H9 (cell line): Measurements from ENCODE around the gene MARCHF9. TPM values are rescaled to one million over a fixed set of nuclear protein-coding genes. Genes with fewer than 3 reads are reported as not detected.

Source experiments
- DNase-seq: peaks from one replicate; pipeline ENCODE4 v3.0.0-alpha.2; 2017
- H2AFZ ChIP-seq: one replicate; pipeline ENCODE4 v1.6.1; 2013; ENCODE audit warnings: mild to moderate bottlenecking, low read length, control low read depth, moderate library complexity
- H2AK5ac ChIP-seq: 2 replicates; pipeline ENCODE4 v1.6.1; 2013; ENCODE audit warnings: low read length, control low read depth, mixed read lengths; ENCODE audit not compliant: insufficient read length
- H2BK120ac ChIP-seq: one replicate; pipeline ENCODE4 v1.6.1; 2013; ENCODE audit warnings: low read depth, mild to moderate bottlenecking, low read length, control low read depth, inconsistent platforms; ENCODE audit not compliant: poor library complexity, severe bottlenecking
- H2BK12ac ChIP-seq: 2 replicates; pipeline ENCODE4 v1.6.1; 2013; ENCODE audit warnings: low read length, control low read depth, mixed read lengths, low read depth; ENCODE audit not compliant: insufficient read length
- H2BK15ac ChIP-seq: 2 replicates; pipeline ENCODE4 v1.6.1; 2013; ENCODE audit warnings: low read depth, low read length, control low read depth
- H2BK20ac ChIP-seq: one replicate; pipeline ENCODE4 v1.6.1; 2013; ENCODE audit warnings: low read depth, mild to moderate bottlenecking, low read length, control low read depth, inconsistent platforms; ENCODE audit not compliant: poor library complexity, severe bottlenecking
- H2BK5ac ChIP-seq: 2 replicates; pipeline ENCODE4 v1.6.1; 2013; ENCODE audit warnings: low read length, control low read depth, mixed read lengths; ENCODE audit not compliant: insufficient read length
- H3K14ac ChIP-seq: 2 replicates; pipeline ENCODE4 v1.6.1; 2013; ENCODE audit warnings: low read length, control low read depth; ENCODE audit not compliant: insufficient read depth
- H3K18ac ChIP-seq: 2 replicates; pipeline ENCODE4 v1.6.1; 2013; ENCODE audit warnings: low read depth, mild to moderate bottlenecking, mixed read lengths, low read length, control low read depth; ENCODE audit not compliant: insufficient read length
- H3K23ac ChIP-seq: 2 replicates; pipeline ENCODE4 v1.6.1; 2013; ENCODE audit warnings: low read length, control low read depth, mixed read lengths, low read depth; ENCODE audit not compliant: insufficient read length
- H3K23me2 ChIP-seq: 2 replicates; pipeline ENCODE4 v1.6.1; 2013; ENCODE audit warnings: low read depth, mild to moderate bottlenecking, mixed read lengths, low read length, control low read depth; ENCODE audit not compliant: insufficient read length, poor library complexity, severe bottlenecking
- H3K27ac ChIP-seq: 2 replicates; pipeline ENCODE4 v1.5.1; 2013; ENCODE audit warnings: low read length, control low read depth, mixed read lengths, low read depth; ENCODE audit not compliant: insufficient read length
- H3K27me3 ChIP-seq: 2 replicates; pipeline ENCODE4 v1.6.1; 2013; ENCODE audit warnings: low read length, control low read depth, inconsistent platforms; ENCODE audit not compliant: insufficient read depth
- H3K4ac ChIP-seq: 2 replicates; pipeline ENCODE4 v1.6.1; 2013; ENCODE audit warnings: low read depth, mild to moderate bottlenecking, control low read depth, inconsistent platforms, low read length, moderate library complexity
- H3K4me1 ChIP-seq: 2 replicates; pipeline ENCODE4 v1.6.1; 2013; ENCODE audit warnings: low read length, control low read depth, inconsistent platforms; ENCODE audit not compliant: insufficient read depth
- H3K4me2 ChIP-seq: 2 replicates; pipeline ENCODE4 v1.6.1; 2013; ENCODE audit warnings: low read length, control low read depth, mixed read lengths; ENCODE audit not compliant: insufficient read length, insufficient read depth
- H3K56ac ChIP-seq: 2 replicates; pipeline ENCODE4 v1.6.1; 2013; ENCODE audit warnings: low read depth, mild to moderate bottlenecking, mixed read lengths, low read length, control low read depth; ENCODE audit not compliant: insufficient read length
- H3K79me1 ChIP-seq: 2 replicates; pipeline ENCODE4 v1.6.1; 2013; ENCODE audit warnings: low read depth, mild to moderate bottlenecking, moderate library complexity, low read length, control low read depth, inconsistent platforms; ENCODE audit not compliant: insufficient read depth, poor library complexity, severe bottlenecking
- H3K79me2 ChIP-seq: 2 replicates; pipeline ENCODE4 v1.6.1; 2013; ENCODE audit warnings: low read length, control low read depth, inconsistent platforms; ENCODE audit not compliant: insufficient read depth
- H3K9ac ChIP-seq: 2 replicates; pipeline ENCODE4 v1.6.1; 2013; ENCODE audit warnings: low read length, control low read depth, mixed read lengths; ENCODE audit not compliant: insufficient read length; ENCODE audit errors: extremely low read depth
- H3K9me3 ChIP-seq: one replicate; pipeline ENCODE4 v1.6.1; 2013; ENCODE audit warnings: low read depth, low read length, inconsistent platforms; ENCODE audit not compliant: control insufficient read depth
- H3T11ph ChIP-seq: one replicate; pipeline ENCODE4 v1.6.1; 2013; ENCODE audit warnings: mild to moderate bottlenecking, low read length, control low read depth, inconsistent platforms
- H4K20me1 ChIP-seq: one replicate; pipeline ENCODE4 v1.6.1; 2013; ENCODE audit not compliant: control insufficient read depth, insufficient read length, insufficient read depth
- H4K5ac ChIP-seq: 2 replicates; pipeline ENCODE4 v1.6.1; 2013; ENCODE audit warnings: low read depth, mild to moderate bottlenecking, mixed read lengths, low read length, control low read depth; ENCODE audit not compliant: insufficient read length
- H4K8ac ChIP-seq: replicated peaks from 2 replicates; pipeline ENCODE4 v1.6.1; 2013; ENCODE audit warnings: low read length, control low read depth, mixed read lengths, low read depth; ENCODE audit not compliant: insufficient read length
- H4K91ac ChIP-seq: 2 replicates; pipeline ENCODE4 v1.6.1; 2013; ENCODE audit warnings: low read depth, mild to moderate bottlenecking, moderate library complexity, mixed read lengths, low read length, control low read depth; ENCODE audit not compliant: insufficient read length
- H3K27ac Mint-ChIP-seq, 3 experiments: 2 replicates in 2 of 3; 3 replicates in 1 of 3; pipeline ENCODE4 v1.8.0; 2020 to 2021; ENCODE audit warnings: mixed read lengths in 3 of 3, mild to moderate bottlenecking in 1 of 3, moderate library complexity in 1 of 3
- H3K27me3 Mint-ChIP-seq: 2 replicates; pipeline ENCODE4 v1.8.0; 2021; ENCODE audit warnings: low read depth, mild to moderate bottlenecking, moderate library complexity, mixed read lengths
- H3K36me3 Mint-ChIP-seq, 3 experiments: 2 replicates in 2 of 3; 3 replicates in 1 of 3; pipeline ENCODE4 v1.8.0; 2020 to 2021; ENCODE audit warnings: low read depth in 3 of 3, mixed read lengths in 3 of 3; ENCODE audit not compliant: insufficient read depth in 1 of 3
- H3K4me1 Mint-ChIP-seq, 2 experiments: 2 replicates each; pipeline ENCODE4 v1.8.0; 2020; ENCODE audit warnings: mixed read lengths in 2 of 2
- H3K4me3 Mint-ChIP-seq, 2 experiments: 2 replicates in 1 of 2; 3 replicates in 1 of 2; pipeline ENCODE4 v1.8.0; 2020 to 2021; ENCODE audit warnings: mild to moderate bottlenecking in 2 of 2, mixed read lengths in 2 of 2, moderate library complexity in 1 of 2
- H3K9me3 Mint-ChIP-seq, 2 experiments: 2 replicates in 1 of 2; 3 replicates in 1 of 2; pipeline ENCODE4 v1.8.0; 2020; ENCODE audit warnings: mild to moderate bottlenecking in 2 of 2, mixed read lengths in 2 of 2, moderate library complexity in 1 of 2
- CTCF ChIP-seq: fragments of 200-600 bp; sonication (generic); conservative IDR thresholded peaks from 3 replicates; pipeline ENCODE4 v1.8.0; 2021; ENCODE audit warnings: antibody characterized with exemption, mild to moderate bottlenecking
- WGBS: extraction: QIAGEN DNeasy Blood & Tissue Kit; methylation state at CpG from one replicate; pipeline ENCODE4 v1.1.7; 2013; ENCODE audit warnings: missing lambda C conversion rate, low lambda C conversion rate, mixed read lengths; ENCODE audit not compliant: insufficient read length; ENCODE audit errors: extremely low coverage; 5-methylcytosine and 5-hydroxymethylcytosine counted together
- microRNA-seq: library from miRNA; unstranded; fragments of <30 nt; microRNA quantifications from one replicate; pipeline ENCODE4, GENCODE V29; 2020; ENCODE audit warnings: borderline microRNAs expressed
- total RNA-seq: library from RNA; stranded (reverse); gene quantifications from 2 replicates; pipeline ENCODE4 v1.2.1, GENCODE V29; 2021

MARCHF9 gene
- total RNA-seq, 1 experiment from 2014 or later, result 20.5 TPM

- no peak overlapping the region for H2BK120ac ChIP-seq
- no peak overlapping the region for H2AK5ac ChIP-seq
- H4K8ac ChIP-seq, result no peak overlapping the region
- no peak overlapping the region for H3K27ac ChIP-seq
- peaks cover 0 to 11% (median 3%) of the 10 kb centered on the region in 3 experiments; a peak in 4 of 7 replicates for H3K36me3 Mint-ChIP-seq
- no peak overlapping the region for H3K4ac ChIP-seq
- H3K9me3 Mint-ChIP-seq, result no peaks in the 10 kb centered on the region
- no peak overlapping the region for H2BK5ac ChIP-seq
- peaks cover 3% of the 10 kb centered on the region in 2 experiments for H3K4me1 Mint-ChIP-seq
- no peak overlapping the region for H4K91ac ChIP-seq
- H3K27me3 ChIP-seq, result no peaks in the 10 kb centered on the region
- no peak overlapping the region for H3K4me2 ChIP-seq
- no peaks in the 10 kb centered on the region for H3K27me3 Mint-ChIP-seq
- H3K9me3 ChIP-seq, result no peaks in the 10 kb centered on the region
- H4K20me1 ChIP-seq, result no peaks in the 10 kb centered on the region
- no peak for TF ChIP-seq CTCF
- H2BK15ac ChIP-seq, result no peak overlapping the region
- H4K5ac ChIP-seq, result no peak overlapping the region
- H3K23ac ChIP-seq, result no peak overlapping the region
- H3K18ac ChIP-seq, result no peak overlapping the region
- H3K56ac ChIP-seq, result no peak overlapping the region
- H3K4me3 Mint-ChIP-seq, result no peak overlapping the region
- no peak overlapping the region for H3K14ac ChIP-seq
- WGBS, result no CpG with 5 or more reads among the region's 3 CpGs
- DNase-seq, result no peak
- H3K27ac Mint-ChIP-seq, result no peak overlapping the region
- H3K79me1 ChIP-seq, result no peaks in the 10 kb centered on the region
- H3K79me2 ChIP-seq, result no peaks in the 10 kb centered on the region
- no peaks in the 10 kb centered on the region for H3K4me1 ChIP-seq
- no peak overlapping the region for H2AFZ ChIP-seq
- no peak overlapping the region for H3K9ac ChIP-seq
- H3K23me2 ChIP-seq, result no peaks in the 10 kb centered on the region
- H2BK12ac ChIP-seq, result no peak overlapping the region
- no peak overlapping the region for H3T11ph ChIP-seq
- no peak overlapping the region for H2BK20ac ChIP-seq
Measured at GRCh38 chr12:57809425-57809824, 54.5 kb downstream of the MARCHF9 start.

Small RNA genes within 50 kb of the gene (microRNA-seq; reads per million reads assigned to microRNA genes)
- gene MIR6759, result not detected

Other genes with a start within 250 kb of the MARCHF9 start
- 12.8 and 14.1 TPM in 2 replicates for gene DDIT3, start 234.6 kb upstream of the MARCHF9 start, total RNA-seq
- 66.0 and 66.8 TPM in 2 replicates for gene MBD6, start 232.3 kb upstream of the MARCHF9 start, total RNA-seq
- gene DCTN2, start 207.9 kb upstream of the MARCHF9 start, total RNA-seq, result 96.6 and 97.7 TPM in 2 replicates
- gene KIF5A, start 205.1 kb upstream of the MARCHF9 start, total RNA-seq, result 17.7 and 18.5 TPM in 2 replicates
- 37.1 and 40.7 TPM in 2 replicates for gene PIP4K2C, start 163.9 kb upstream of the MARCHF9 start, total RNA-seq
- gene DTX3, start 150.3 kb upstream of the MARCHF9 start, total RNA-seq, result 65.2 and 67.5 TPM in 2 replicates
- gene ARHGEF25, start 143.7 kb upstream of the MARCHF9 start, total RNA-seq, result 22.6 and 24.4 TPM in 2 replicates
- 2.3 and 2.6 TPM in 2 replicates for gene B4GALNT1, start 121.9 kb upstream of the MARCHF9 start, total RNA-seq
- gene OS9, start 61.0 kb upstream of the MARCHF9 start, total RNA-seq, result 111 and 112 TPM in 2 replicates
- gene AGAP2, start 16.4 kb upstream of the MARCHF9 start, total RNA-seq, result 4.6 and 5.3 TPM in 2 replicates
- 18.8 and 20.0 TPM in 2 replicates for gene TSPAN31, start 10.1 kb upstream of the MARCHF9 start, total RNA-seq
- gene CDK4, start 2.8 kb upstream of the MARCHF9 start, total RNA-seq, result 217 and 218 TPM in 2 replicates
- 6.1 and 6.5 TPM in 2 replicates for gene CYP27B1, start 12.0 kb downstream of the MARCHF9 start, total RNA-seq
- 58.4 and 66.7 TPM in 2 replicates for gene METTL1, start 17.0 kb downstream of the MARCHF9 start, total RNA-seq
- 2.1 and 2.9 TPM in 2 replicates for gene EEF1AKMT3, start 17.5 kb downstream of the MARCHF9 start, total RNA-seq
- gene TSFM, start 27.7 kb downstream of the MARCHF9 start, total RNA-seq, result 50.2 and 53.3 TPM in 2 replicates
- gene AVIL, start 63.6 kb downstream of the MARCHF9 start, total RNA-seq, result 1.9 and 2.2 TPM in 2 replicates
- 97.5 and 103 TPM in 2 replicates for gene CTDSP2, start 91.6 kb downstream of the MARCHF9 start, total RNA-seq
- gene ATP23, start 186.5 kb downstream of the MARCHF9 start, total RNA-seq, result 4.7 and 5.1 TPM in 2 replicates